Measurements from ENCODE around the gene TMEM150C. TPM values are rescaled to one million over a fixed set of nuclear protein-coding genes. Genes with fewer than 3 reads are reported as not detected.

The TMEM150C gene
- total and polyA plus RNA-seq, 7 donors = 1.2 to 25.7 (median 11.2) TPM

GRCh38 chr4:82496349-82496748, 65.4 kb downstream of the TMEM150C start:
- no peaks in the 10 kb centered on the region for H3K27me3 ChIP-seq
- H3K36me3 ChIP-seq = no peaks in the 10 kb centered on the region
- H3K4me3 ChIP-seq = no peak overlapping the region
- intact Hi-C loops (cut with DNase I) = no loop called here
- 77 to 90% methylated on average over 2 of the region's 2 CpGs for WGBS, 2 donors
- no peaks in the 10 kb centered on the region for H3K4me1 ChIP-seq
- TF ChIP-seq, protein P1, sequence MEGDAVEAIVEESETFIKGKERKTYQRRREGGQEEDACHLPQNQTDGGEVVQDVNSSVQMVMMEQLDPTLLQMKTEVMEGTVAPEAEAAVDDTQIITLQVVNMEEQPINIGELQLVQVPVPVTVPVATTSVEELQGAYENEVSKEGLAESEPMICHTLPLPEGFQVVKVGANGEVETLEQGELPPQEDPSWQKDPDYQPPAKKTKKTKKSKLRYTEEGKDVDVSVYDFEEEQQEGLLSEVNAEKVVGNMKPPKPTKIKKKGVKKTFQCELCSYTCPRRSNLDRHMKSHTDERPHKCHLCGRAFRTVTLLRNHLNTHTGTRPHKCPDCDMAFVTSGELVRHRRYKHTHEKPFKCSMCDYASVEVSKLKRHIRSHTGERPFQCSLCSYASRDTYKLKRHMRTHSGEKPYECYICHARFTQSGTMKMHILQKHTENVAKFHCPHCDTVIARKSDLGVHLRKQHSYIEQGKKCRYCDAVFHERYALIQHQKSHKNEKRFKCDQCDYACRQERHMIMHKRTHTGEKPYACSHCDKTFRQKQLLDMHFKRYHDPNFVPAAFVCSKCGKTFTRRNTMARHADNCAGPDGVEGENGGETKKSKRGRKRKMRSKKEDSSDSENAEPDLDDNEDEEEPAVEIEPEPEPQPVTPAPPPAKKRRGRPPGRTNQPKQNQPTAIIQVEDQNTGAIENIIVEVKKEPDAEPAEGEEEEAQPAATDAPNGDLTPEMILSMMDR (IDR thresholded peaks at IDR 0.05) = no peak
- TF ChIP-seq EP300 (IDR thresholded peaks at IDR 0.05) = no peak
- no peak for DNase-seq
- H3K27ac ChIP-seq = no peak overlapping the region
- no peaks in the 10 kb centered on the region for H3K9me3 ChIP-seq

GRCh38 chr4:82495666-82496065, 66.1 kb downstream of the TMEM150C start:
- H3K27me3 ChIP-seq = no peaks in the 10 kb centered on the region
- H3K4me1 ChIP-seq = no peaks in the 10 kb centered on the region
- TF ChIP-seq POLR2A (IDR thresholded peaks at IDR 0.05) = no peak
- TF ChIP-seq, protein P1 (IDR thresholded peaks at IDR 0.05) = no peak
- TF ChIP-seq POLR2AphosphoS5 (IDR thresholded peaks at IDR 0.05) = no peak
- no peak for TF ChIP-seq EP300 (IDR thresholded peaks at IDR 0.05)
- 91 to 92% methylated on average over 4 of the region's 4 CpGs for WGBS, 2 donors
- no peak for DNase-seq
- no peaks in the 10 kb centered on the region for H3K9me3 ChIP-seq
- no peak overlapping the region for H3K27ac ChIP-seq
- no peaks in the 10 kb centered on the region for H3K36me3 ChIP-seq
- intact Hi-C loops (cut with DNase I) = no loop called here
- H3K4me3 ChIP-seq = no peak overlapping the region

DNA sequence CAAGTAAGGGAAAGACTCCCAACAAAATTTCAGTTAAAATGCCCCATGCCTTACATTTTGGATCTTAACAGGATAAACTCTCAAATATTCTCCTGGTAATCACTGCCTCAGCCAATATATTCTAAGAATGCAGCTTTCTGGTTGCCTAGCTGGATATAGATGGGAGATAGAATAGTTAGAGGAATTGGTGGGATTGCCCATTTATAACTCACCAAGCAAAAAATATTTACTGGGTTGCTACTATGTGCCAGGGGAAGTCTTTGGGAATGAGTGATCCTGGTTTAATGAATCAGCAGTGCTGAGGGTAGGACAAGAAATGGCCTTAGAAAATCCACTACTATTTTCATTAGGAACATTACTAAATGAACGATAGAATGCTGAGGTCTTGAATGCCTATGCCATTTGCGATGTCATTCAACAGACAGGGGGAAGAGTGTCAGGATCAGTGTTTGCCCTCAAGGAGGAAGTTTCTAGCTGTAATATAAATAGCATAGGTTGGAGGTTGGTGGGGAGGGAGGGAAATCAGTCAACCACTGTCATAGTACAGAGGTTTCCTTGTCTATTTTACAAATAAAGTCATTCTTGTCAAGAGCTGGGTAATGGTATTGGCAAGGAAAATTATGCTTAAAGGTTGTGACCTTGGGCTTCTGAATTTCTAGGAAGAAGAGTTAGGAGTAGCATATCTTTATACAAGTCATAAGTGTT, 67.9 kb downstream of the TMEM150C start:
- intact Hi-C loops (cut with DNase I) = no loop called here
- DNase-seq = no peak

DNA sequence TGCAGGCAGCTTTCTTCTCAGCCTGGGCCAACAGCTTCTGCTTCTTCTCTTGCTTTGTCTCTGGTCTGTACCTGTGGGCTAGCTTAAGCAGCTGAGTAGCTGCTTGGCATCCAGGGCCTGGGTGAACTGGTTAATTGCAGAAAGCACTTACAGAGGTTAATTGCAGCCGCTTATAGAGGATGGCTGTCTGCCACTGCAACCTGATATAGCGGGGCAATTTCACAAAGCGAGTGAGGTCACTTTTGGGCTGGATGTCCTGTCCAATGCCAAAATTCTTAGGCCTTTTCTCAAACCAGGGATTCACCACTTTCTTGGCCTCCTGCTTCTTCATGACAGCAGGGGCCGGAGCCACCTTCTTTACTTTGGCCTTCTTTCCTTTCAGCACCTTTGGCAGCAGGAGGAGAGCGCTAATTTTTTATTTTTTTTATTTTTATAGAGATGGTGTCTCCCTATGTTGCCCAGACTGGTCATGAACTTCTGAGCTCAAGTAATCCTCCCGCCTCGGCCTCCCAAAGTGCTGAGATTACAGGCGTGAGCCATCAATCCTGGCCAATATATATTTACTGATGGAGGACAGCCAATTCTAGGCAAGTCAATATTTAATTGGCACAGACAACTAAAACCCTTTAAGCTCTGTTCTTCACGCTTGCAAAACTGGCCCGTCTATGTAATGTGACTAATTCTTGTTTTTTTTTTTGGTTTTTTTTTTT, 70.4 kb downstream of the TMEM150C start:
- no peaks in the 10 kb centered on the region for H3K36me3 ChIP-seq
- intact Hi-C loops (cut with DNase I) = no loop called here
- H3K4me1 ChIP-seq = no peaks in the 10 kb centered on the region
- H3K9me3 ChIP-seq = no peaks in the 10 kb centered on the region
- 22 to 69% methylated on average over 10 of the region's 10 CpGs for WGBS, 2 donors
- TF ChIP-seq POLR2AphosphoS5 (IDR thresholded peaks at IDR 0.05) = no peak
- TF ChIP-seq, protein P1 (IDR thresholded peaks at IDR 0.05) = no peak
- TF ChIP-seq EP300 (IDR thresholded peaks at IDR 0.05) = no peak
- no peak for TF ChIP-seq POLR2A (IDR thresholded peaks at IDR 0.05)
- no peaks in the 10 kb centered on the region for H3K27me3 ChIP-seq
- DNase-seq = no peak
- no peak overlapping the region for H3K27ac ChIP-seq
- no peak overlapping the region for H3K4me3 ChIP-seq

More for the DNA sequence above, 67.9 kb downstream of the TMEM150C start:
- WGBS, 2 donors = 61 to 84% methylated on average over 2 of the region's 2 CpGs
- H3K9me3 ChIP-seq = no peaks in the 10 kb centered on the region
- TF ChIP-seq, protein P1 (IDR thresholded peaks at IDR 0.05) = no peak
- TF ChIP-seq EP300 (IDR thresholded peaks at IDR 0.05) (no peak), POLR2AphosphoS5 (IDR thresholded peaks at IDR 0.05) (no peak)
- no peaks in the 10 kb centered on the region for H3K36me3 ChIP-seq
- no peak overlapping the region for H3K27ac ChIP-seq
- H3K4me1 ChIP-seq = no peaks in the 10 kb centered on the region
- no peaks in the 10 kb centered on the region for H3K27me3 ChIP-seq
- H3K4me3 ChIP-seq = no peak overlapping the region
